ENCODE measurements around the gene BEST2. TPM values are rescaled to one million over a fixed set of nuclear protein-coding genes. Genes with fewer than 3 reads are reported as not detected.

BEST2 gene
- total RNA-seq, 2 experiments from 2014 or later, result not detected

GRCh38 chr19:12773571-12773970 is 22.0 kb downstream of the BEST2 start:
- H3K4me3 Mint-ChIP-seq, result no peak overlapping the region
- POLR2A ChIA-PET, result interaction anchor here (16.7 kb wide), 1 partner anchor 24 kb away, joined by 574 read pairs; the partner anchor contains the start of genes JUNB, PRDX2 and THSD8
- DNase-seq, result no peak

GRCh38 chr19:12774588-12775555 is 23.3 kb downstream of the BEST2 start, which contains the start of gene HOOK2:
TSS of gene HOOK2 (minus strand) at chr19:12775552. CDS start at chr19:12775449, 103 bp downstream.
- H3K27me3 Mint-ChIP-seq, result no peaks in the 10 kb centered on the region
- POLR2A ChIA-PET, result interaction anchor here (16.7 kb wide), 1 partner anchor 23 kb away, joined by 574 read pairs; the partner anchor contains the start of genes JUNB, PRDX2 and THSD8
- peaks cover 42% of the 10 kb centered on the region for H3K4me1 Mint-ChIP-seq
- peak within 1 kb of the TSS; percentile 63 for H3K4me3 Mint-ChIP-seq
- peak within 1 kb of the TSS; percentile 71 for H3K27ac Mint-ChIP-seq
- no peaks in the 10 kb centered on the region for H3K9me3 Mint-ChIP-seq
- CTCF ChIA-PET, result interaction anchor here (1.2 to 4.2 kb wide), 5 partner anchors 14 to 190 kb away, joined by 3 to 80 read pairs (median 10); partner anchors contain the start of gene JUNB
- H3K36me3 Mint-ChIP-seq (ENCODE audit: low read depth), result no peaks in the 10 kb centered on the region
- no peak for DNase-seq

More at GRCh38 chr19:12773571-12773970, 22.0 kb downstream of the BEST2 start:
- H3K4me1 Mint-ChIP-seq, result peaks cover 34% of the 10 kb centered on the region
- CTCF ChIA-PET, result interaction anchor here (0.6 to 3.6 kb wide), 12 partner anchors 9 to 192 kb away, joined by 3 to 35 read pairs (median 3); partner anchors contain the start of genes GET3 and JUNB
- no peaks in the 10 kb centered on the region for H3K9me3 Mint-ChIP-seq
- H3K27ac Mint-ChIP-seq, result no peak overlapping the region
- no peaks in the 10 kb centered on the region for H3K36me3 Mint-ChIP-seq (ENCODE audit: low read depth)
- H3K27me3 Mint-ChIP-seq, result no peaks in the 10 kb centered on the region

- H3K27ac Mint-ChIP-seq, result peak overlapping the region; percentile 92
- H3K4me1 Mint-ChIP-seq, result peaks cover 44% of the 10 kb centered on the region
- CTCF ChIA-PET, result interaction anchor here (0.7 to 4.2 kb wide), 15 partner anchors 8 to 70 kb away, joined by 3 to 183 read pairs (median 7); partner anchors contain the start of genes GET3, JUNB, RNASEH2A and TRIR
- H3K9me3 Mint-ChIP-seq, result no peaks in the 10 kb centered on the region
- no peaks in the 10 kb centered on the region for H3K36me3 Mint-ChIP-seq (ENCODE audit: low read depth)
- POLR2A ChIA-PET, result interaction anchor here (0.8 to 16.7 kb wide), 11 partner anchors 10 to 96 kb away, joined by 3 to 574 read pairs (median 5); partner anchors contain the start of genes DHPS, JUNB, PRDX2 and RNASEH2A
- DNase-seq, result peak; percentile 85
- H3K4me3 Mint-ChIP-seq, result peak overlapping the region; percentile 83
- no peaks in the 10 kb centered on the region for H3K27me3 Mint-ChIP-seq
Measured at GRCh38 chr19:12777217-12778016, 25.8 kb downstream of the BEST2 start.

- H3K9me3 Mint-ChIP-seq, result no peaks in the 10 kb centered on the region
- H3K27me3 Mint-ChIP-seq, result no peaks in the 10 kb centered on the region
- peak overlapping the region; percentile 83 for H3K4me3 Mint-ChIP-seq
- peak overlapping the region; percentile 92 for H3K27ac Mint-ChIP-seq
- POLR2A ChIA-PET, result interaction anchor here (0.8 to 16.7 kb wide), 10 partner anchors 9 to 97 kb away, joined by 3 to 574 read pairs (median 5); partner anchors contain the start of genes DHPS, JUNB, PRDX2 and RNASEH2A
- peak; percentile 57 for DNase-seq
- no peaks in the 10 kb centered on the region for H3K36me3 Mint-ChIP-seq (ENCODE audit: low read depth)
- H3K4me1 Mint-ChIP-seq, result peaks cover 46% of the 10 kb centered on the region
- CTCF ChIA-PET, result interaction anchor here (0.7 to 4.2 kb wide), 11 partner anchors 10 to 69 kb away, joined by 3 to 183 read pairs (median 7); partner anchors contain the start of genes JUNB and RNASEH2A
Measured at GRCh38 chr19:12778017-12778904, 26.7 kb downstream of the BEST2 start.

GRCh38 chr19:12778905-12779161 is 27.2 kb downstream of the BEST2 start:
- CTCF ChIA-PET, result interaction anchor here (0.7 to 4.2 kb wide), 7 partner anchors 9 to 68 kb away, joined by 4 to 183 read pairs (median 11); partner anchors contain the start of gene JUNB
- H3K9me3 Mint-ChIP-seq, result no peaks in the 10 kb centered on the region

GRCh38 chr19:12779162-12779993 is 27.8 kb downstream of the BEST2 start:
- ChIA-PET CTCF (interaction anchor here (0.7 to 4.2 kb wide), 5 partner anchors 13 to 68 kb away, joined by 4 to 183 read pairs (median 11); partner anchors contain the start of gene JUNB), POLR2A (interaction anchor here (1.6 to 16.7 kb wide), 6 partner anchors 8 to 55 kb away, joined by 5 to 574 read pairs (median 12); partner anchors contain the start of genes JUNB, PRDX2, THSD8 and TNPO2)
- no peaks in the 10 kb centered on the region for H3K9me3 Mint-ChIP-seq
- peaks cover 46% of the 10 kb centered on the region for H3K4me1 Mint-ChIP-seq
- H3K4me3 Mint-ChIP-seq, result peak overlapping the region; percentile 56
- no peaks in the 10 kb centered on the region for H3K36me3 Mint-ChIP-seq (ENCODE audit: low read depth)
- H3K27me3 Mint-ChIP-seq, result no peaks in the 10 kb centered on the region
- peak overlapping the region; percentile 92 for H3K27ac Mint-ChIP-seq
- DNase-seq, result no peak

More at GRCh38 chr19:12778905-12779161, 27.2 kb downstream of the BEST2 start:
- POLR2A ChIA-PET, result interaction anchor here (1.2 to 16.7 kb wide), 7 partner anchors 8 to 97 kb away, joined by 5 to 574 read pairs (median 12); partner anchors contain the start of genes DHPS, JUNB, PRDX2 and THSD8
- H3K27ac Mint-ChIP-seq, result peak overlapping the region; percentile 92
- H3K36me3 Mint-ChIP-seq (ENCODE audit: low read depth), result no peaks in the 10 kb centered on the region
- H3K4me3 Mint-ChIP-seq, result peak overlapping the region; percentile 83
- no peak for DNase-seq
- no peaks in the 10 kb centered on the region for H3K27me3 Mint-ChIP-seq
- H3K4me1 Mint-ChIP-seq, result peaks cover 46% of the 10 kb centered on the region

- CTCF ChIA-PET, result interaction anchor here (1.0 to 3.2 kb wide), 6 partner anchors 9 to 45 kb away, joined by 3 to 58 read pairs (median 3); partner anchors contain the start of genes GET3, JUNB and RNASEH2A
- POLR2A ChIA-PET, result interaction anchor here (0.6 to 16.7 kb wide), 6 partner anchors 15 to 156 kb away, joined by 3 to 574 read pairs (median 4); partner anchors contain the start of genes DHPS, JUNB, PRDX2 and THSD8
- H3K4me3 Mint-ChIP-seq, result peak overlapping the region; percentile 87
- DNase-seq, result no peak
- peaks cover 48% of the 10 kb centered on the region for H3K4me1 Mint-ChIP-seq
- H3K36me3 Mint-ChIP-seq (ENCODE audit: low read depth), result no peaks in the 10 kb centered on the region
- no peak overlapping the region for H3K27ac Mint-ChIP-seq
- H3K9me3 Mint-ChIP-seq, result no peaks in the 10 kb centered on the region
- no peaks in the 10 kb centered on the region for H3K27me3 Mint-ChIP-seq
Measured at GRCh38 chr19:12782174-12782423, 30.5 kb downstream of the BEST2 start.

- DNase-seq, result peak; percentile 87
- ChIA-PET POLR2A (interaction anchor here (0.6 to 16.7 kb wide), 7 partner anchors 15 to 370 kb away, joined by 3 to 574 read pairs (median 4); partner anchors contain the start of genes DHPS, JUNB, PRDX2 and THSD8), CTCF (interaction anchor here (1.0 to 3.2 kb wide), 6 partner anchors 9 to 46 kb away, joined by 3 to 58 read pairs (median 3); partner anchors contain the start of genes GET3, JUNB and RNASEH2A)
- peaks cover 46% of the 10 kb centered on the region for H3K4me1 Mint-ChIP-seq
- no peaks in the 10 kb centered on the region for H3K27me3 Mint-ChIP-seq
- no peaks in the 10 kb centered on the region for H3K9me3 Mint-ChIP-seq
- H3K36me3 Mint-ChIP-seq (ENCODE audit: low read depth), result no peaks in the 10 kb centered on the region
- peak overlapping the region; percentile 87 for H3K4me3 Mint-ChIP-seq
- no peak overlapping the region for H3K27ac Mint-ChIP-seq
Measured at GRCh38 chr19:12782424-12783290, 31.1 kb downstream of the BEST2 start.

GRCh38 chr19:12783291-12783848 is 31.8 kb downstream of the BEST2 start:
- CTCF ChIA-PET, result interaction anchor here (1.0 to 3.2 kb wide), 4 partner anchors 10 to 23 kb away, joined by 3 to 58 read pairs (median 3); partner anchors contain the start of genes JUNB and RNASEH2A
- H3K4me3 Mint-ChIP-seq, result peak overlapping the region; percentile 87
- peak; percentile 65 for DNase-seq

More at GRCh38 chr19:12783291-12783848, 31.8 kb downstream of the BEST2 start:
- Mint-ChIP-seq H3K9me3 (no peaks in the 10 kb centered on the region), H3K4me1 (peaks cover 46% of the 10 kb centered on the region), H3K27me3 (no peaks in the 10 kb centered on the region), H3K27ac (no peak overlapping the region), H3K36me3 (ENCODE audit: low read depth) (no peaks in the 10 kb centered on the region)
- POLR2A ChIA-PET, result interaction anchor here (1.2 to 16.7 kb wide), 4 partner anchors 14 to 369 kb away, joined by 4 to 574 read pairs (median 8); partner anchors contain the start of genes DHPS, JUNB, PRDX2 and THSD8

Data from activated CD4-positive, alpha-beta memory T cell treated with anti-CD3 and anti-CD28 coated beads, Interleukin-2, amount 10 ng/mL, durations not matched to agents 7 days and 5 days (primary cell).